Astrocyte of the cerebellum (primary cell): ENCODE data around the gene TTC1.

Source experiments
- DNase-seq: peaks from one replicate; pipeline ENCODE4 v3.0.0-alpha.2; 2011; ENCODE audit warnings: low read depth
- H3K4me3 ChIP-seq: 2 replicates; pipeline ENCODE4 v1.5.1; 2011; ENCODE audit warnings: mild to moderate bottlenecking, low read depth, low read length, moderate library complexity
- in situ Hi-C: cut with HindIII; loops from 2 replicates; pipeline ENCODE4 v1.10.0; 2017; ENCODE audit warnings: low sequenced_read_pairs
- TF ChIP-seq, protein P1 (sequence below): IDR thresholded peaks from 2 replicates; pipeline ENCODE4 v1.5.1; 2012; ENCODE audit warnings: low read length, low read depth, moderate library complexity, mild to moderate bottlenecking; ENCODE audit errors: missing control alignments

The TTC1 gene

DNA sequence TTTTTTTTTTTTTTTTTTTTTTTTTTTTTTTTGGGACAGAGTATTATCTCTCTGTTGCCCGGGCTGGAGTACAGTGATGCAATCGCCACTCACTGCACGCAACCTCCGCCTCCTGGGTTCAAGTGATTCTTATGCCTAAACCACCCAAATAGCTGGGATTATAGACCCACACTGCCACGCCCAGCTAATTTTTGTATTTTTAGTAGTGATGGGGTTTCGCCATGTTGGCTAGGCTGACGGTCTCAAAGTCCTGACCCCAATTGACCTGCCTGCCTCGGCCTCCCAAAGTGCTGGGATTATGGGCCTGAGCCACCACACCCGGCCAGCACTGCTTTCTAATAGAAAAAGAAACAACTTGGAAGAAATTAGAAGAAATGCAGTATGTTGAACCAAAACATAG, 39.2 kb downstream of the TTC1 start:
- TF ChIP-seq, protein P1, sequence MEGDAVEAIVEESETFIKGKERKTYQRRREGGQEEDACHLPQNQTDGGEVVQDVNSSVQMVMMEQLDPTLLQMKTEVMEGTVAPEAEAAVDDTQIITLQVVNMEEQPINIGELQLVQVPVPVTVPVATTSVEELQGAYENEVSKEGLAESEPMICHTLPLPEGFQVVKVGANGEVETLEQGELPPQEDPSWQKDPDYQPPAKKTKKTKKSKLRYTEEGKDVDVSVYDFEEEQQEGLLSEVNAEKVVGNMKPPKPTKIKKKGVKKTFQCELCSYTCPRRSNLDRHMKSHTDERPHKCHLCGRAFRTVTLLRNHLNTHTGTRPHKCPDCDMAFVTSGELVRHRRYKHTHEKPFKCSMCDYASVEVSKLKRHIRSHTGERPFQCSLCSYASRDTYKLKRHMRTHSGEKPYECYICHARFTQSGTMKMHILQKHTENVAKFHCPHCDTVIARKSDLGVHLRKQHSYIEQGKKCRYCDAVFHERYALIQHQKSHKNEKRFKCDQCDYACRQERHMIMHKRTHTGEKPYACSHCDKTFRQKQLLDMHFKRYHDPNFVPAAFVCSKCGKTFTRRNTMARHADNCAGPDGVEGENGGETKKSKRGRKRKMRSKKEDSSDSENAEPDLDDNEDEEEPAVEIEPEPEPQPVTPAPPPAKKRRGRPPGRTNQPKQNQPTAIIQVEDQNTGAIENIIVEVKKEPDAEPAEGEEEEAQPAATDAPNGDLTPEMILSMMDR, result no peak
- DNase-seq, result no peak
- in situ Hi-C loops, result no loop called here
- H3K4me3 ChIP-seq, result no peak overlapping the region

DNA sequence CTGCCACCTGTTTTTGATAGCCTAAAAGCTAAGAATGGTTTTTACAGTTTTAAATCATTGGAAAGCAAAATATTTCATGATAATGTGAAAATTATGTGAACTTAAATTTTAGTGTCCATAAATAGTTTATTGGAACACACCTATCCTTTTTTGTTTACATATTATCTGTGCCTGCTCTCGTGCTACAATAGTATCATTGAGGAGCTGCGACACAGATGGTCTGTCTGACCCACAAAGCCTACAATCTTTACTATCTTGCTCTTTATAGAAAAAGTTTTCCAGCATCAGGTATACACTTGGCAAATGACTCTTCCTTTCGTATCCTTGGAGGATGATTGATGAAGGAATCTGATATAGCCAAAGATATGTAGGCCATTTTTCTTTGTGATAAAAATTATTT, 40.2 kb downstream of the TTC1 start:
- in situ Hi-C loops, result no loop called here
- DNase-seq, result no peak
- TF ChIP-seq, protein P1, result no peak
- H3K4me3 ChIP-seq, result no peak overlapping the region

DNA sequence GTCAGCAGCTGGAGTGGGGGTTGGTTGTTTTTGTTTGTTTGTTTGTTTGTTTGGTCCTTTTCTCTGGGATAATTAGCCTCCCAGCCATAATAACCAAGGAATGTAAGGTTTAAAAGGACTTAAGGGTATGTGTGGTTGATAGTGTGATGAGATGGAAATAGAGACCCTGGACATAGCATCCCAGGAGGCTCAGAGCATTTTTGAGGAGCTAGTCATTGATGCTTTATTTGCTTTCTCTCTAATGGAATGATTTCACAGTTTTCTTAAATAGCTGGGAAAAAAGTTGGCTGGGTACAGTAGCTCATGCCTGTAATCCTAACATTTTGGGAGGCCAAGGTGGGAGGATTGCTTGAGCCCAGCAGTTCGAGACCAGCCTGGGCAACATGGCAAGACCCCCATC, 45.1 kb downstream of the TTC1 start:
- no peak for DNase-seq
- TF ChIP-seq, protein P1, result no peak
- in situ Hi-C loops, result no loop called here
- H3K4me3 ChIP-seq, result no peak overlapping the region

DNA sequence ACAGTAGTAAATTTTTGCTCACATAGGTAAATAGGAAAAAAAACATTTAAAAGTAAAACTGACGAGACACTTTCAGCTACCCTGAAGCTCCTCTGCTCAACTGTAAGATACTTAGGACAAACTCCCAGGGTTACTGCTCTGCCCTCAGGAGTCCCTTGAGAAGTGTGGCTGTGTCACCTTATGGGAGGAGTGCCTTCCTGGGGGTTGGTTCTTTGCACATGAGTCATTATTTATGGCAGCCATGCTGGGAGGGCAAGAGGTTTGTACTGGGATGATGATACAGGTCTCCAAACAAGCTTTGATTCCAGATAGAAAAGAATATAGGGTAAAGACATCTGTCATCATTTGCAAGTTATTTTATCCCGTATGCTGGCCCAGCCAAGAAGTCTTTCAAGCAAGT, 45.9 kb downstream of the TTC1 start:
- TF ChIP-seq, protein P1, result no peak
- in situ Hi-C loops, result no loop called here
- no peak overlapping the region for H3K4me3 ChIP-seq
- no peak for DNase-seq

DNA sequence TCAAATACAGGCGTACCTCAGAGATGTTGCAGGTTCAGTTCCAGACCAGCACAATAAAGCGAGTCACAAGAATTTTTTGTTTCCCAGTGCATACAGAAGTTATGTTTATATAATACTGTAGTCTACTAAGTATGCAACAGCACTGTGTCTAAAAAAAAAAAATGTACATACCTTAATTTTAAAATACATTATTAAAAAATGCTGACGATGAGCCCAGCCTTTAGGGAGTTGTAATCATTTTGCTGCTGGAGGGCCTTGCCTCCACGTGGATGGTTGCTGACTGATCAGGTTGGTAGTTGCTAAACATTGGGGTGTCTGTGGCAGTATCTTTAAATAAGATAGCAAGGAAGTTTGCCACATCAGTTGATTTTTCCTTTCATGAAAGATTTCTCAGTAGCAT, 48.3 kb downstream of the TTC1 start:
- TF ChIP-seq, protein P1, result no peak
- no peak overlapping the region for H3K4me3 ChIP-seq
- no peak for DNase-seq
- in situ Hi-C loops, result no loop called here

DNA sequence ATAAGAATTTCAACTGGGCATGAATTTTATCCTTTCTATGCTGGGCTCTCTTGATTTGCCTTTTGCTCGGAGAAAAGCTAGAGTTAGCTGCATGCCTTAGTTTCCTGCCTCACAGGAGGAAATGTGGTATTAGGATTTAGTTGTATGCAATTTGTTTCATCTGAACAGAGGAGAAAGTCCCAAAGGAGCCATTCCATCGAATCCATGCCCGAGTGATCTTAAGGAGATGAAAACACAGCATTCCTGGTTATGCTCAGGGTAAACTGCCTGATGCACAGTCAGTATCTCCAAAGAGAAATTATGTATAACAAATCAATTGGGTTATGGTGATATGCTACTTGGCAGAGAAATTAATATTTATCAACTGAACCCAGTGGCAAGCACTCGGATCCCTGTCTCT, 51.1 kb downstream of the TTC1 start:
- no peak for DNase-seq
- TF ChIP-seq, protein P1, result no peak
- H3K4me3 ChIP-seq, result no peak overlapping the region
- in situ Hi-C loops, result loop anchor here (5.0 kb wide), 1 partner anchor 107 kb away; no protein-coding TSS in a partner anchor

DNA sequence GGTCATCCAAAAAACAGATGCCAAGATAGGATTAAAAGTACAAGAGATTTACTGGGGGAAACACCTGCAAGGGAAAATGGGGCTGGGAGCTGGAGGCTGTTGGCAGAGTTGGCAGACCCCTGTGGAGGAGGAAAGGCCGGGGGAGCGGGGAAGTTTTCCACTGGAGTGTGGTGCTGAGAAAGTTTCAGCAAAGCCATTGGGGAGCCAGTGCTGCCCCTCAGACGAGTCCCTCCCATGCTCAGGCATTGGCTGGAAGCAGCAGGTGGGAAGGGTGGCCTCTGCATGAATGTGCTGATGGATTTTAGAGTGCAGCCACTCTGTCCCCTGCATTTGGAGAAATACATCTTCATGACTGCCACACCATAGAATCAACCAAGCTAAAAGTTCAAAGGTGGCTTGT, 52.8 kb downstream of the TTC1 start:
- DNase-seq, result no peak
- TF ChIP-seq, protein P1, result no peak
- in situ Hi-C loops, result loop anchor here (5.0 kb wide), 1 partner anchor 106 kb away; no protein-coding TSS in a partner anchor
- no peak overlapping the region for H3K4me3 ChIP-seq
